GM12878 (cell line): ENCODE results near the gene ERC2. TPM values are rescaled to one million over a fixed set of nuclear protein-coding genes. Genes with fewer than 3 reads are reported as not detected.

ENCODE experiments used
- ATAC-seq: fragments of 200-7000 bp; cut with Tn5 transposase; 3 replicates; pipeline ENCODE4 v1.9.1; 2020; ENCODE audit warnings: mild to moderate bottlenecking, moderate library complexity
- BruUV-seq: library from RNA; stranded (reverse); fragments of 400-500 nt; replicated peaks from 2 replicates; lab custom pipeline; 2021; lab: Mats Ljungman, UMichigan
- CTCF ChIA-PET: fragments of 300-600 bp; sonication (Branson Sonifier 250); formaldehyde crosslinking; extraction: SDS; loops from one replicate; lab custom pipeline; 2021; ENCODE audit warnings: inconsistent platforms; lab: Yijun Ruan, JAX
- POLR2A ChIA-PET: fragments of 350-600 bp; formaldehyde crosslinking; extraction: SDS; loops from one replicate; lab custom pipeline; 2021; ENCODE audit warnings: inconsistent platforms; lab: Charles Lee
- RAD21 ChIA-PET: fragments of 300-600 bp; sonication (Branson Sonifier 250); formaldehyde crosslinking; loops from one replicate; lab custom pipeline; 2023; ENCODE audit warnings: antibody characterized with exemption; ENCODE audit not compliant: unreplicated experiment; lab: Charles Lee
- SMC1A ChIA-PET: fragments of 300-600 bp; sonication (Branson Sonifier 250); formaldehyde crosslinking; loops from one replicate; lab custom pipeline; 2023; ENCODE audit not compliant: unreplicated experiment, uncharacterized antibody; lab: Charles Lee
- DNase-seq: peaks from one replicate; pipeline ENCODE4 v3.0.0-alpha.2; 2011; ENCODE audit warnings: low read depth, low spot score
- FAIRE-seq: peaks from 3 replicates; lab custom pipeline; 2011; peaks lifted over from hg19 to GRCh38; lab: Jason Lieb, UNC
- H2AFZ ChIP-seq: 2 replicates; pipeline ENCODE4 v1.6.0; 2011; ENCODE audit warnings: low read depth, low read length, control low read depth; ENCODE audit not compliant: control insufficient read depth
- H3K27ac ChIP-seq: 2 replicates; pipeline ENCODE4 v1.5.1; 2011; ENCODE audit warnings: control low read depth; ENCODE audit not compliant: control insufficient read depth, insufficient read depth
- H3K27me3 ChIP-seq, 2 experiments: replicated peaks in 1 of 2; 2 replicates each; pipeline versions ENCODE4 v1.6.0 to v1.6.1; 2011; ENCODE audit warnings: low read length in 1 of 2; ENCODE audit not compliant: control insufficient read depth in 2 of 2, insufficient read depth in 2 of 2
- H3K36me3 ChIP-seq, 2 experiments: 2 replicates each; pipeline ENCODE4 v1.5.1; 2011; ENCODE audit warnings: low read length in 1 of 2; ENCODE audit not compliant: control insufficient read depth in 2 of 2, insufficient read depth in 2 of 2
- H3K4me1 ChIP-seq: 2 replicates; pipeline ENCODE4 v1.6.1; 2011; ENCODE audit warnings: mild to moderate bottlenecking, low read length, moderate library complexity, mixed read lengths; ENCODE audit not compliant: control insufficient read depth, insufficient read depth
- H3K4me2 ChIP-seq: 2 replicates; pipeline ENCODE4 v1.6.0; 2011; ENCODE audit warnings: control low read depth; ENCODE audit not compliant: control insufficient read depth, insufficient read depth
- H3K4me3 ChIP-seq: fragments of 200-600 bp; sonication (generic); 2 replicates; pipeline ENCODE4 v1.5.1; 2016
- H3K79me2 ChIP-seq: 2 replicates; pipeline ENCODE4 v1.6.0; 2011; ENCODE audit warnings: low read length; ENCODE audit not compliant: control insufficient read depth, insufficient read depth
- H3K9ac ChIP-seq: 2 replicates; pipeline ENCODE4 v1.8.0; 2011; ENCODE audit warnings: low read length, control low read depth, mixed read lengths; ENCODE audit not compliant: control insufficient read depth, insufficient read depth
- H3K9me3 ChIP-seq: replicated peaks from 3 replicates; pipeline ENCODE4 v1.5.1; 2011; ENCODE audit warnings: mild to moderate bottlenecking, low read length; ENCODE audit not compliant: control insufficient read depth, insufficient read depth
- H4K20me1 ChIP-seq: 2 replicates; pipeline ENCODE4 v1.6.0; 2011; ENCODE audit not compliant: control insufficient read depth, insufficient read depth
- E4F1 ChIP-seq: fragments of 450-650 bp; IDR thresholded peaks from 2 replicates; pipeline ENCODE4 v1.6.1; 2018; ENCODE audit warnings: borderline replicate concordance, mild to moderate bottlenecking; ENCODE audit not compliant: partially characterized antibody
- HDGF ChIP-seq: fragments of 450-650 bp; IDR thresholded peaks from 2 replicates; pipeline ENCODE4 v1.6.1; 2016; ENCODE audit warnings: antibody characterized with exemption
- IKZF1 ChIP-seq: fragments of 450-650 bp; conservative IDR thresholded peaks from 2 replicates; pipeline ENCODE4 v1.6.1; 2017; ENCODE audit warnings: antibody characterized with exemption, mild to moderate bottlenecking
- JUNB ChIP-seq: IDR thresholded peaks from 2 replicates; pipeline ENCODE4 v1.6.1; 2016; ENCODE audit warnings: antibody characterized with exemption, mild to moderate bottlenecking
- MEF2B ChIP-seq: fragments of 450-650 bp; IDR thresholded peaks from 2 replicates; pipeline ENCODE4 v1.6.1; 2018; ENCODE audit warnings: mild to moderate bottlenecking, moderate library complexity; ENCODE audit not compliant: partially characterized antibody, poor library complexity, severe bottlenecking
- NR2C1 ChIP-seq: fragments of 450-650 bp; IDR thresholded peaks from 2 replicates; pipeline ENCODE4 v1.6.1; 2017; ENCODE audit warnings: antibody characterized with exemption, mild to moderate bottlenecking, moderate library complexity
- POLR2AphosphoS5 ChIP-seq: IDR thresholded peaks from 2 replicates; pipeline ENCODE4 v1.6.1; 2011; ENCODE audit warnings: mild to moderate bottlenecking, low read length, inconsistent platforms
- REST ChIP-seq: IDR thresholded peaks from 2 replicates; pipeline ENCODE4 v1.6.1; 2012; ENCODE audit warnings: mild to moderate bottlenecking, low read depth, low read length
- RUNX3 ChIP-seq: IDR thresholded peaks from 2 replicates; pipeline ENCODE4 v1.6.1; 2012; ENCODE audit warnings: low read length, inconsistent platforms
- SPI1 ChIP-seq: IDR thresholded peaks from 2 replicates; pipeline ENCODE4 v1.6.1; 2011; ENCODE audit warnings: low read depth, mild to moderate bottlenecking, low read length, moderate library complexity, borderline replicate concordance; ENCODE audit not compliant: insufficient read depth
- SUPT20H ChIP-seq: IDR thresholded peaks from 2 replicates; pipeline ENCODE4 v1.6.1; 2011; ENCODE audit warnings: low read depth, mild to moderate bottlenecking, low read length, moderate library complexity, borderline replicate concordance; ENCODE audit not compliant: control insufficient read depth
- ZNF592 ChIP-seq: fragments of 450-650 bp; IDR thresholded peaks from 2 replicates; pipeline ENCODE4 v1.6.1; 2017; ENCODE audit warnings: mild to moderate bottlenecking, moderate library complexity
- WGBS: methylation state at CpG from one replicate; pipeline ENCODE4 v1.1.6; 2016; ENCODE audit warnings: low lambda C conversion rate; ENCODE audit not compliant: insufficient replicate concordance, insufficient coverage; ENCODE audit errors: missing lambda C conversion rate; 5-methylcytosine and 5-hydroxymethylcytosine counted together
- in situ Hi-C: fragments of 300-500 bp; cut with MboI; formaldehyde crosslinking; loops from 9 replicates; pipeline ENCODE4 v1.14.3; 2018; ENCODE audit warnings: mixed read lengths
- intact Hi-C: fragments of 100-400 bp; cut with micrococcal nuclease; formaldehyde crosslinking; loops from one replicate; pipeline ENCODE4 v1.14.2; 2022; ENCODE audit not compliant: unreplicated experiment
- polyA plus RNA-seq, 11 experiments: library from polyadenylated mRNA; depleted of rRNA in 4 of 11; unstranded in 6 of 11; stranded (reverse) in 5 of 11; fragments of >200 nt; fragmentation: Nextera tagmentation in 4 of 11; fragmentation: Illumina TruSeq in 1 of 11; extraction: Ambion mirVana in 4 of 11; extraction: Trizol in 1 of 11; gene quantifications; 1 replicate in 1 of 11; 2 replicates in 10 of 11; pipeline versions ENCODE4 v1.2.1 to v1.2.3, GENCODE V29; 2011 to 2016; ENCODE audit warnings: inconsistent platforms in 2 of 11, missing spikeins in 2 of 11, low read depth in 1 of 11
- total RNA-seq, 4 experiments: library from RNA; depleted of rRNA in 3 of 4; stranded (reverse); fragments of >200 nt in 3 of 4; fragmentation: Illumina TruSeq in 1 of 4; extraction: Trizol in 1 of 4; gene quantifications; 2 replicates each; pipeline versions ENCODE4 v1.2.1 to v1.2.3, GENCODE V29; 2013 to 2021

ERC2 gene
- total and polyA plus RNA-seq, 10 of the 15 experiments (the other 5 are each of a cell fraction or from before 2014, with no cell fraction given) = 0.06 to 1.4 (median 0.12) TPM; not detected in 3

GRCh38 chr3:55717481-55717880 lies 750.8 kb downstream of the ERC2 start:
- no peak overlapping the region for H3K4me2 ChIP-seq
- no peak for DNase-seq
- H3K9ac ChIP-seq = no peak overlapping the region
- no TSS peak for BruUV-seq
- intact Hi-C loops = no loop called here
- FAIRE-seq = no peak
- H4K20me1 ChIP-seq = no peaks in the 10 kb centered on the region
- in situ Hi-C loops = no loop called here
- 53% methylated on average over 5 of the region's 5 CpGs for WGBS
- no peaks in the 10 kb centered on the region for H3K27me3 ChIP-seq
- ChIA-PET POLR2A (no interaction called here), CTCF (interaction anchor here (1.3 to 5.1 kb wide), 3 partner anchors 10 to 213 kb away, joined by 3 to 19 read pairs (median 6); no protein-coding TSS in a partner anchor), SMC1A (interaction anchor here (0.9 to 3.4 kb wide), 10 partner anchors 10 to 244 kb away, joined by 3 to 14 read pairs (median 4); no protein-coding TSS in a partner anchor), RAD21 (interaction anchor here (1.2 to 2.4 kb wide), 3 partner anchors 9 to 92 kb away, joined by 3 to 7 read pairs (median 5); no protein-coding TSS in a partner anchor)
- 0 out of 2 replicates have a peak, but pooled peaks cover 3% of the 10 kb centered on the region for H3K4me1 ChIP-seq
- H3K4me3 ChIP-seq = no peak overlapping the region
- ATAC-seq = no peak
- H2AFZ ChIP-seq = no peak overlapping the region
- H3K9me3 ChIP-seq = no peaks in the 10 kb centered on the region
- no peaks in the 10 kb centered on the region for H3K36me3 ChIP-seq
- H3K27ac ChIP-seq = no peak overlapping the region
- no peaks in the 10 kb centered on the region for H3K79me2 ChIP-seq
- TF ChIP-seq IKZF1 (no peak), HDGF (no peak), ZNF592 (no peak), JUNB (no peak), SUPT20H (no peak), REST (no peak), E4F1 (no peak), POLR2AphosphoS5 (no peak), SPI1 (no peak), MEF2B (no peak), NR2C1 (no peak), RUNX3 (no peak)
